Muscle layer of duodenum (tissue), 2 donors: Measurements from ENCODE around the gene MBNL2.
A peak's percentile ranks its signal among the peaks of the same experiment; 100 is the strongest.

ENCODE experiments used
- H3K27ac ChIP-seq: one replicate; pipeline ENCODE4 v1.7.0; 2013; ENCODE audit warnings: mild to moderate bottlenecking, low read length
- H3K27me3 ChIP-seq: one replicate; pipeline ENCODE4 v1.7.0; 2013; ENCODE audit warnings: low read depth, mild to moderate bottlenecking, control low read depth, low read length
- H3K36me3 ChIP-seq, 2 donors: one replicate each; pipeline ENCODE4 v1.7.0; 2013; ENCODE audit warnings: low read length in 2 of 2, control low read depth in 1 of 2, mild to moderate bottlenecking in 1 of 2; ENCODE audit not compliant: insufficient read depth in 2 of 2, control insufficient read depth in 1 of 2
- H3K4me1 ChIP-seq, 2 donors: one replicate each; pipeline ENCODE4 v1.7.0; 2013; ENCODE audit warnings: low read length in 2 of 2, mild to moderate bottlenecking in 2 of 2, control low read depth in 1 of 2, moderate library complexity in 1 of 2; ENCODE audit not compliant: insufficient read depth in 2 of 2, control insufficient read depth in 1 of 2
- H3K4me3 ChIP-seq, 2 donors: one replicate each; pipeline ENCODE4 v1.7.0; 2013; ENCODE audit warnings: low read length in 2 of 2, low read depth in 1 of 2, mild to moderate bottlenecking in 1 of 2
- H3K9me3 ChIP-seq, 2 donors: one replicate each; pipeline ENCODE4 v1.7.0; 2013; ENCODE audit warnings: low read length in 2 of 2, control low read depth in 1 of 2, mild to moderate bottlenecking in 1 of 2; ENCODE audit not compliant: control insufficient read depth in 1 of 2
- donor health status: healthy.

MBNL2 gene

DNA sequence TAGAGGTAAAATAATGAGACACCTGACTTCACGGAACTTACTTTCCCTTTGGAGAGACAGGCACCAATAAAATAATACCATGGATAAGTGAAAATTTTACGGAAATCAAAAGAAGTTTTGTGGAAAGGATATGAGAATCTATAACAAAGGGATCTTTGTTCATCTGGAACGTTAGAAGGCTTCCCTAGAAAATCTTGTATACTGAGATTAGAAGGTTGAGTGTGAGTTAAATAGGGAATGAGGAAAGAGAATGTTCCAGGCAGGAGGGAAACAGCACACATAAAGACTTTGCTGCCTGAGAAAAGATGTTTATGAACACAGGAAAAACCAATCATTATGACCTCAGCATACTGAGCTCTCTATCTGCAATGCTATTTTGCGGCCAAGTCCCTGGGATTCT lies 192.3 kb downstream of the MBNL2 start:
- H3K27ac ChIP-seq = no peak overlapping the region
- no peak overlapping the region for H3K4me3 ChIP-seq

DNA sequence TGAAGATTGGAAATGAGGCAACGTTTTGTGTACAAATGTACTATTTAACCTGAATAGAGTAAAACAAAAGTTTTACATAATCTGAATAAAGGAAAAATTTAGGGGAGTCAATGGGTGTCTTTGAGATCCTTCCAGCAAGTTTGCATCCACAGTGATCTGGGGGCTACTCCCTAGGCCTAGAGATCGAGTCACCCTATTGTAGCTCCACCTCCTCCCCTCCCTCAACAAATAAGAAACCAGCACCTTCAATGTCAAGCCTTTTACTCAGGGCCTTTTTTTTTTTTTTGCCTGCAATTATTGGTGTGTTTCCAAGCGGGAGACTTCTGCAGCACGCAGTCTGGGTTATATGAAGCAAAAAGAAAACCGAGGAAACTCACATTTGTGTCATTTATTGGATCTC lies 195.6 kb downstream of the MBNL2 start:
- H3K4me1 ChIP-seq = no peaks in the 10 kb centered on the region
- no peaks in the 10 kb centered on the region for H3K27me3 ChIP-seq
- H3K4me3 ChIP-seq = no peak overlapping the region
- no peak overlapping the region for H3K27ac ChIP-seq
- no peaks in the 10 kb centered on the region for H3K9me3 ChIP-seq
- H3K36me3 ChIP-seq = no peaks in the 10 kb centered on the region

More for the DNA sequence above, 192.3 kb downstream of the MBNL2 start:
- Histone ChIP-seq H3K27me3 (no peaks in the 10 kb centered on the region), H3K36me3 (no peaks in the 10 kb centered on the region), H3K4me1 (no peaks in the 10 kb centered on the region), H3K9me3 (no peaks in the 10 kb centered on the region)

DNA sequence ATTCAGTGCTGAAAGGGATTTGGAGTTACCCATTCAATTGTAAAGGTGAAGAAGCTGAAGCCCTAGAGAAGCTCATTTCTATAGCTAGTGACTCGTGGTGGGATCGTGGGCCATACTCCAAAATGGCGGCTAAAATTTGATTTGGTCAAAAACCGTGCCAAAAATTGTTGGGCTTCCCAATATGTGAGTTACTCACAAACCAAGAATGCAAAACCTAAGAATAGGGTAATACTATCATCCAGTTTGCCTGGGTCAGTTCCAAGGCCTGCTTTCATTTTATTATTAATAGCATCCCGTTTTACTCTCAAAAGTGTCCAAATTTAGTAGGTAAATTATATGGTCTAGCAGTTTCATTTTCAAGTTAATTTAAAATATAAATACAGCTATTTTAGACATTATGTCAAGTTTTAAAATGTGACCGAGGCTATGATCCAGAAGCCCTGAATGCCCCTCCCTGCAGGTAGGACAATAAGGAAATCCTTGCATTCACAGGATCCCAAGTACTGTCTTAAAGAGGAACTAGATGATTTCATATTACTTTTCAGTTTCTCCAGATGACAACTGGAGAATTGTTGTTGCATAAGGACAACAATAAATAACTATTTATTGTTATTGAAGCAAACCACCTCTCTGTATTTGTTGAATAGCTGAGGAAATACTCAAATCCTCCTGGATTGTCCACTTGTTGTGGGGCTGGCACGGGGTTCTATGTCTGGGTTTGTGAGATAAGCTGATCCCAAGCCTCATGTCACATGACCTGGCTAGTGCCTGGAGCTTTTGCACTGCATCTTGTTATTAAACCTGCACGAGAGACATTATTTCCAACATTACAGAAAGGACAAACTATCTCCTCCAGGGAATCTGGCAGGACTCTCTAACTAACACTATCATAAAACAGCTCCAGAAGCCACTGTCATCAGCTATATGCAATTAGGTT lies 200.3 kb downstream of the MBNL2 start:
- H3K9me3 ChIP-seq = no peaks in the 10 kb centered on the region
- H3K27me3 ChIP-seq = no peaks in the 10 kb centered on the region
- H3K36me3 ChIP-seq = no peaks in the 10 kb centered on the region
- H3K27ac ChIP-seq = no peak overlapping the region
- H3K4me1 ChIP-seq = no peaks in the 10 kb centered on the region
- no peak overlapping the region for H3K4me3 ChIP-seq

DNA sequence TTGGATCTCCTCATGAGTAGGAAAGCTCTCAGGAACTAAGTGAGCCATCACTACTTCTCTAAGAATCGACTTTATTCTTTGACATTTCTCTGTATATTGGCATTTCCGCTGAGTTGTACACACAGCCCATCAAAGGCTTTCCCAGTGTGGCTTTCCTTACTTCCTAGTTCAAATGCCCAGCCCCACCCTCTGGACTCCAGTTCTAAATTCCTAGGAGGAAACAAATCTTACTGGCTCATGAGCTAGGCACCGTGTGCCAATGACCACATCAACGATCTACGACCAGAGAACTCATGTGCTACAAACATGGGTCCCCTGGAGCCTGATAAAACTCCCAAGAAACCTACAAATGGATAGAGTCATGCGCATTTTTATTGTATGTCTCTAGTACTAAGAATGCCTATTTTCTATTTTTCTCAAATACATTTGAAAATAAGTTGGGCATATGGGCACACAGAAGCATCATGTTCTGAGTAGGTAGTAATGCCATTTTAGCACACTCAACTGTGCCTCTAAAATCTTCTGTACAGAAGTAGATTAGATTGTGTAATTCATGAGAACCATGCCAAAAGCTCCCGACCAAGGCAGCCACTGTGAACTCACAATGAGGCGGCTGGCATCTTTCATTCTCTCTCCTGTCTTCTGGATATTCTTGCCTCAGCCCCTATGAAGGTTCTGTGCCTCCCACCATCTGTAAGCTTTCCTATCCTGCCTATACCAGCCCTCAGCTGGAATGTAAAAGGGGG lies 201.3 kb downstream of the MBNL2 start:
- no peaks in the 10 kb centered on the region for H3K36me3 ChIP-seq
- H3K27ac ChIP-seq = no peak overlapping the region
- H3K27me3 ChIP-seq = no peaks in the 10 kb centered on the region
- H3K4me3 ChIP-seq = no peak overlapping the region
- H3K9me3 ChIP-seq = no peaks in the 10 kb centered on the region
- no peaks in the 10 kb centered on the region for H3K4me1 ChIP-seq

DNA sequence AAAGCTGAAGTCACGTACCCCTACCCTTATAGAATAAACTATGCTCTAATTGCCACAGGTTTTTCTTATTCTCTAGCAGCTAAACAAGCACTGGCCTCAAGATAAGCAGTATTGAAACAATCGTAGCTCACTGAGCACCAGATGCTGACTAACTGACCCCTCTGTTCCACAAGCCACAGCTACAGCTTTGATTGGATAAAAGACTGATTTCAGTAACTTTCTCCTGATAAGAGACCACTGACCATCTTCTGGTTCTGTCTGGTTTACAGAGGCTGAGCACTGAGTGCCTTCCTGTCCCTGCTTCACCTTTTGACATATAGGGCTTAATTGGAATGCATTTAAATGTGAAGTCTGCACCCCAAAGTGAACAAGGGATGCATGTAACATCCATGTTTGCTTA lies 203.5 kb downstream of the MBNL2 start:
- H3K4me3 ChIP-seq = no peak overlapping the region
- H3K36me3 ChIP-seq = no peaks in the 10 kb centered on the region
- H3K27ac ChIP-seq = no peak overlapping the region
- H3K4me1 ChIP-seq = peaks cover 0 to 6% of the 10 kb centered on the region in 2 donors
- H3K27me3 ChIP-seq = no peaks in the 10 kb centered on the region
- no peaks in the 10 kb centered on the region for H3K9me3 ChIP-seq

DNA sequence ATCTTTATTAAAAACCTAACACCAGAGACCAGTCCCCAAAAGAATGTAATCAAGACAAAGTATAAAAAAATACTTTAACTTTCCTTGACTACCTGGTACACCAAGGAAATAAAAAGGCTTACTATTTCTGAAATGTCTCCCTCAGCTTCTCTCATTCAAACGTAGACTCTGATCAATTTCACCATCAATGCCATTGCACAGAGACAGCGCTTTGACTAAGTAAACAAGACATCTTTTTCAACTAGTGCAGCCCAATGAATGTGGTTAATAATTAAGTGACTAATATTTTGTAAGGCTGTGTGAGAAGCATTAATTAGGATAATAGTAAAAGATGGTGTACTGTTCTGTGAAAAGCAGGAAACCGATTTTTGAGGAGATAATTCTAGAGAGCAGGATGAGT lies 204.6 kb downstream of the MBNL2 start:
- Histone ChIP-seq H3K9me3 (no peaks in the 10 kb centered on the region), H3K4me3 (no peak overlapping the region), H3K36me3 (no peaks in the 10 kb centered on the region), H3K27me3 (no peaks in the 10 kb centered on the region), H3K4me1 (peaks cover 0 to 8% of the 10 kb centered on the region in 2 donors), H3K27ac (no peak overlapping the region)

DNA sequence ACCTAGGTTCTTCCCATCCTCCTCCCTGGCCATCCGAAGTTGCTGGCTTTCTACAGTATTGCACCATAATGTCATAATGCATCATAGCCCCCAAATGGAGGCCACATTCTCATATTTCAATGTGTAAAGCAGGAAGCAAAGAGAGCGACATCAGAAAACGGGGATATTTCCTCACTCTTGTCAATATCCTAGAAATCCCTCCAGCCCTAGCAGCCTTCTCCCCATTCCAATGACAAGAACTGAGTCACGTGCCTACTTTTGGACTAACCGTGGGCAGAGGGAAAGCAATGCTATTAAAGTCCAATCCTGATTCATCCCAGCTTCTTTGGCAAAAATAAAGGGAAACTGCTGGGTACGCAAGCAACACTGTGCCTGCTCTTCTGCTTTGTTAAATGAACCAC lies 207.5 kb downstream of the MBNL2 start:
- peaks cover 0 to 4% of the 10 kb centered on the region in 2 donors for H3K36me3 ChIP-seq
- peak overlapping the region; percentile 16 to 34 for H3K4me3 ChIP-seq
- no peaks in the 10 kb centered on the region for H3K9me3 ChIP-seq
- no peaks in the 10 kb centered on the region for H3K27me3 ChIP-seq
- H3K4me1 ChIP-seq = peaks cover 0 to 14% of the 10 kb centered on the region in 2 donors
- no peak overlapping the region for H3K27ac ChIP-seq

DNA sequence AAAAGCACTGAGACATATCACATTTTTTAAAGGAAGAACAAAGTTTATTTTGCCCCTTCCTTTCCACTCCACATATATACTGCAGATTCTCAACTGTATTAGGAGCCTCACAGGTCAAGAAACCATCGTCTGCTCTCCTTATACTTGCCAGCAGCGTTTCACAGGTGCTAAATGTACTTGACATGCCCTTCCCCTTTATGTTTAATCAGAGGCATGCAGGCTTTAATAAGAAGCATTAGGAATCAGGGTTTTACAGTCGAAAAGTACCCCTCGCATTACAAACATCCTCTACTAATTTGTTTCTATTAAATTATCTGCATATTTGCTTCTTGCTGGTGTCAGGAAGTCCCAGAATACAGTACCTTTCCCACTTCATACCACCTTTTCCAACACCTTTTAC lies 208.2 kb downstream of the MBNL2 start:
- Histone ChIP-seq H3K27ac (no peak overlapping the region), H3K4me1 (peaks cover 0 to 14% of the 10 kb centered on the region in 2 donors), H3K9me3 (no peaks in the 10 kb centered on the region), H3K4me3 (no peak overlapping the region), H3K36me3 (peaks cover 0 to 4% of the 10 kb centered on the region in 2 donors), H3K27me3 (no peaks in the 10 kb centered on the region)

DNA sequence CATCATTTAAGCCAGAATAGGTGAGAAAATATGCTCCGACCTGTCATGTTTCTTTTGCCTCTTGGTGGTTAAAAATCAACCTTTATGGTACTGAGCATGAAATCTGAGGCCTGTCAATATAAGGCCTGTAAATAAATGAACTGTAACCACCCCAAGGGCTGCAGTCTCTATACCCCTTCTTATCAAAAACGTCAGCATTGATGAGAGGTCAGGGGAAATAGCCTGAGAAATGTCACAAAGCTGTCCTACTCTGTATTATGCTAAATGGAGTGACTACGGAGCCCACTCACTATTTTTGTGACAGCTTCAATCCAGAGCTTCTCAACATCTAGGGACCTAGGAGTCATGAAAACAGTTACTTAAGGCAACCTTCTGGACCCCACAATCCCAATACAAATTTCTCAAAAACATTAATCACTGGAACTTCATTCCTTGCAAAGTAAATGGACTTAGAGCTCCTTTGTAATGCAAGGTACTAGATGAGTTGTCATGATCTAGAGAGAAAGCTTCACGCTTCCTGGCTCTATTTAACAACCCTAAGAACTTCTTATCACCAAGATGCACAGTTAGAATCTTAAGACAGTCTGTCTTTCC lies 209.1 kb downstream of the MBNL2 start:
- Histone ChIP-seq H3K4me3 (no peak overlapping the region), H3K27ac (no peak overlapping the region), H3K9me3 (no peaks in the 10 kb centered on the region)

DNA sequence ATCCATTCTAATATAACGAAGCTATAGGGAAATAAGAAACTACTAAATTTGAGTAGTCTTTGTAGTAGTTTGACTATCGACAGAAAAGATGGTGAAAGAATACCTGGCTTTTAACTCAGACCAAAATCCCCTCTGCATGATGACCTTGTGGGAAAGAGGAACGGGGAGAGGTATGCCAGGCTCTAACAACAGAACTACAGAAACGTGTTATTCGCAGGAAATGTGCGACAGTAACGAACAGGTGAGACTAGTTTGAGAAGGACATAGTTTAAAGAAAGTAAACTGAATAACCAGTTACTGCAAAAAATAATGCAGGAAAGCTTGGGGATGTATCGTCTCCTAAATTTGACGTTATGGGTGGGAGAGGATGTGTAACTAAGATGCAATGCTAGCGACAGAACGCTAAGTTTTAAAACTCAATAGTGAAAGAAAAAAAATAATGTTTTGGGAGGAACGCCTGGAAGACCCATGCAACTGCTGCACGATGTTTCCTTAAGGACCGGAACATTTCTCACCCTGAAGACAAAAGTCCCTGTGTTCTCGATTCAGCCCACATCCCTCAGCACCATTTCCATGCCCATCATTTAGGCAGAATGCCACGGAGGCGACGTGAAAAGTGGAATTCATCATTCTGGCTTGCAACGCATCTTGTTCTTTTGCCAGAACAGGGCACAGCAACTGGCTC lies 210.2 kb downstream of the MBNL2 start:
- Histone ChIP-seq H3K36me3 (peaks cover 0 to 4% of the 10 kb centered on the region in 2 donors), H3K4me3 (peak overlapping the region; percentile 81 to 95), H3K27ac (peak overlapping the region; percentile 77), H3K4me1 (peaks cover 3 to 22% of the 10 kb centered on the region in 2 donors), H3K27me3 (no peaks in the 10 kb centered on the region), H3K9me3 (no peaks in the 10 kb centered on the region)

More for the DNA sequence above, 209.1 kb downstream of the MBNL2 start:
- H3K4me1 ChIP-seq = peaks cover 3 to 21% of the 10 kb centered on the region in 2 donors
- H3K27me3 ChIP-seq = no peaks in the 10 kb centered on the region
- H3K36me3 ChIP-seq = peaks cover 0 to 4% of the 10 kb centered on the region in 2 donors
